ENCODE measurements around the gene NDUFS1.
"Not testable (repeated sequence)": the region's sequence is repeated elsewhere in the genome, so short reads cannot be mapped to it uniquely, and the experiment has no call there.

The NDUFS1 gene

GRCh38 chr2:206159346-206160124 lies at the start of gene NDUFS1, which contains the start of gene EEF1B2:
Gene NDUFS1, minus strand, starts transcription at chr2:206159444. Its CDS starts 5,766 bp downstream, at chr2:206153678.
Gene EEF1B2, plus strand, starts transcription at chr2:206159895. Its CDS starts 85 bp downstream, at chr2:206159980.
- peak; percentile 73 to 99 (median 96) for DNase-seq

- DNase-seq: no peak
These were observed 49.7 kb upstream of the NDUFS1 start for GRCh38 chr2:206208900-206209299.

- not testable (repeated sequence) for DNase-seq
These were observed 48.1 kb upstream of the NDUFS1 start for GRCh38 chr2:206207316-206207715.

GRCh38 chr2:206204710-206205109 lies 45.5 kb upstream of the NDUFS1 start:
- no peak for DNase-seq

GRCh38 chr2:206203331-206203730 lies 44.1 kb upstream of the NDUFS1 start:
- DNase-seq: no peak

GRCh38 chr2:206202446-206202845 lies 43.2 kb upstream of the NDUFS1 start:
- DNase-seq: no peak

GRCh38 chr2:206201075-206201848 lies 42.0 kb upstream of the NDUFS1 start:
- DNase-seq: no peak

- DNase-seq: no peak
These were observed 39.4 kb upstream of the NDUFS1 start for GRCh38 chr2:206198677-206199076.

- DNase-seq: no peak
These were observed 34.6 kb upstream of the NDUFS1 start for GRCh38 chr2:206193671-206194357.

- no peak for DNase-seq
These were observed 32.9 kb upstream of the NDUFS1 start for GRCh38 chr2:206192157-206192556.

- DNase-seq: peak in 15 of 56 donors; percentile 1 to 55 (median 14)
These were observed 31.4 kb upstream of the NDUFS1 start for GRCh38 chr2:206190689-206191088.

GRCh38 chr2:206190111-206190510 lies 30.9 kb upstream of the NDUFS1 start:
- no peak for DNase-seq

- DNase-seq: no peak
These were observed 30.4 kb upstream of the NDUFS1 start for GRCh38 chr2:206189691-206190090.

- not testable (repeated sequence) for DNase-seq
These were observed 22.3 kb upstream of the NDUFS1 start for GRCh38 chr2:206181526-206181925.

GRCh38 chr2:206176901-206177300 lies 17.7 kb upstream of the NDUFS1 start:
- no peak for DNase-seq

GRCh38 chr2:206176121-206176520 lies 16.9 kb upstream of the NDUFS1 start:
- peak in 1 of 56 donors; percentile 0 for DNase-seq

- DNase-seq: no peak
These were observed 13.9 kb upstream of the NDUFS1 start for GRCh38 chr2:206173147-206173546.

GRCh38 chr2:206171624-206172397 lies 12.6 kb upstream of the NDUFS1 start:
- DNase-seq: not testable (repeated sequence)

GRCh38 chr2:206168230-206168629 lies 9.0 kb upstream of the NDUFS1 start:
- DNase-seq: not testable (repeated sequence)

- peak in 23 of 56 donors; percentile 0 to 73 (median 9) for DNase-seq
These were observed 5.1 kb upstream of the NDUFS1 start for GRCh38 chr2:206164261-206164862.
